OCI-LY7 (cell line): ENCODE results near the gene PODXL2. TPM values are rescaled to one million over a fixed set of nuclear protein-coding genes. Genes with fewer than 3 reads are reported as not detected.

ENCODE experiments used
- BruUV-seq: library from RNA; stranded (reverse); fragments of 400-500 nt; replicated peaks from 2 replicates; lab custom pipeline; 2021; lab: Mats Ljungman, UMichigan
- CTCF ChIA-PET: fragments of 300-600 bp; sonication (Branson Sonifier 250); formaldehyde crosslinking; loops from one replicate; lab custom pipeline; 2022; ENCODE audit warnings: antibody characterized with exemption; ENCODE audit not compliant: unreplicated experiment; lab: Charles Lee
- POLR2A ChIA-PET: fragments of 300-600 bp; sonication (Branson Sonifier 250); formaldehyde crosslinking; loops from one replicate; lab custom pipeline; 2022; ENCODE audit warnings: antibody characterized with exemption; lab: Charles Lee
- DNase-seq: peaks from one replicate; pipeline ENCODE4 v3.0.0-alpha.2; 2015; ENCODE audit warnings: low spot score
- H2AFZ ChIP-seq: fragments of 200-600 bp; sonication (generic), shearing (Covaris generic); 2 replicates; pipeline ENCODE4 v1.6.1; 2014; ENCODE audit warnings: mild to moderate bottlenecking, antibody characterized with exemption, low read length, moderate library complexity
- H3K27ac ChIP-seq: fragments of 200-600 bp; sonication (generic); 2 replicates; pipeline ENCODE4 v1.5.1; 2014; ENCODE audit warnings: mixed run types, low read depth, mild to moderate bottlenecking, moderate library complexity, low read length, inconsistent platforms; ENCODE audit not compliant: poor library complexity, severe bottlenecking
- H3K36me3 ChIP-seq: fragments of 200-600 bp; sonication (generic); 2 replicates; pipeline ENCODE4 v1.6.1; 2014; ENCODE audit warnings: mild to moderate bottlenecking, antibody characterized with exemption, low read length, moderate library complexity, mixed read lengths; ENCODE audit not compliant: insufficient read depth
- H3K4me1 ChIP-seq: fragments of 200-600 bp; sonication (generic); 2 replicates; pipeline ENCODE4 v1.5.1; 2014; ENCODE audit warnings: mild to moderate bottlenecking, low read length; ENCODE audit not compliant: insufficient read depth, poor library complexity, severe bottlenecking
- H3K4me2 ChIP-seq: fragments of 200-600 bp; sonication (generic); 2 replicates; pipeline ENCODE4 v1.6.1; 2014; ENCODE audit warnings: mild to moderate bottlenecking, low read length
- H3K4me3 ChIP-seq: fragments of 200-600 bp; sonication (generic); 2 replicates; pipeline ENCODE4 v1.5.1; 2014; ENCODE audit warnings: mild to moderate bottlenecking, low read depth, low read length; ENCODE audit not compliant: poor library complexity, severe bottlenecking
- H3K79me2 ChIP-seq: fragments of 200-600 bp; sonication (generic); 2 replicates; pipeline ENCODE4 v1.6.1; 2016; ENCODE audit warnings: low read depth, mild to moderate bottlenecking, low read length, moderate library complexity, mixed read lengths; ENCODE audit not compliant: insufficient read depth
- H3K9me2 ChIP-seq: fragments of 200-600 bp; sonication (generic); 2 replicates; pipeline ENCODE4 v1.6.1; 2016; ENCODE audit warnings: mild to moderate bottlenecking, low read length, mixed read lengths; ENCODE audit not compliant: insufficient read depth
- H3K9me3 ChIP-seq: fragments of 200-600 bp; sonication (generic); 2 replicates; pipeline ENCODE4 v1.6.1; 2014; ENCODE audit warnings: mild to moderate bottlenecking, mixed run types, low read length, mixed read lengths
- H4K20me1 ChIP-seq: fragments of 200-600 bp; sonication (generic); 2 replicates; pipeline ENCODE4 v1.6.1; 2014; ENCODE audit warnings: mild to moderate bottlenecking, antibody characterized with exemption, low read length, moderate library complexity, mixed read lengths; ENCODE audit not compliant: insufficient read depth
- CTCF ChIP-seq: fragments of 200-600 bp; sonication (generic); conservative IDR thresholded peaks from 2 replicates; pipeline ENCODE4 v1.5.1; 2014; ENCODE audit warnings: mild to moderate bottlenecking, antibody characterized with exemption, low read length, moderate library complexity, mixed read lengths
- EZH2phosphoT487 ChIP-seq: fragments of 200-600 bp; sonication (generic); IDR thresholded peaks from 2 replicates; pipeline ENCODE4 v1.6.1; 2018; ENCODE audit warnings: low read depth, borderline replicate concordance, mild to moderate bottlenecking, mixed run types, antibody characterized with exemption, low read length, moderate library complexity, mixed read lengths
- intact Hi-C: fragments of 100-400 bp; cut with micrococcal nuclease; formaldehyde crosslinking; loops from one replicate; pipeline ENCODE4 v1.10.0; 2022; ENCODE audit not compliant: unreplicated experiment
- total RNA-seq, 2 experiments: library from RNA; depleted of rRNA in 1 of 2; stranded (reverse); fragments of >200 nt in 1 of 2; shearing (Covaris generic) in 1 of 2; gene quantifications; 2 replicates each; pipeline ENCODE4 v1.2.3, GENCODE V29; 2014 to 2022

Gene PODXL2
- total RNA-seq, 2 experiments from 2014 or later = 16.1 to 29.4 TPM

DNA sequence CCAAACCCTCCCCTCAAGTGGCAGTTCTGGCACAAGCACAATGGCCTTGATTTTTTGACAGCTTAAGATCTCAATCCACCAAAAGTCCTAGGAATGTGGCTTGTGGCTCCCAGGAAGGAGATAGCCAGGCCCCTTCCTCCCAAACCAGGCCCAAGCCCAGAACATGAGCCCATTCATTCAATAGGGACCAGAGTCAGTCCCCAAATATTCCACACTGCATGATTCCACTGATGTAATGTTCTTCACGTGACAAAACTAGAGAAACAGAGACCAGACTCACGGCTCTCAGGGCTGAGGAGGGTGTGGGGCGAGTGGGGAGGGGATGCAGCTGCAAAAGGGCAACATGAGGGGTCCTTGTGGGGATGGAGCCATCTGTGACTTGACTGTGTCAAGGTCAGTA lies 69.3 kb downstream of the PODXL2 start:
- Histone ChIP-seq H3K4me1 (peaks cover 14% of the 10 kb centered on the region), H3K9me3 (no peaks in the 10 kb centered on the region), H4K20me1 (no peaks in the 10 kb centered on the region), H3K4me2 (no peak overlapping the region), H3K4me3 (no peak overlapping the region), H2AFZ (no peak overlapping the region), H3K9me2 (no peaks in the 10 kb centered on the region), H3K79me2 (no peaks in the 10 kb centered on the region), H3K27ac (no peak overlapping the region), H3K36me3 (peaks cover 18% of the 10 kb centered on the region)
- intact Hi-C loops = no loop called here
- TF ChIP-seq EZH2phosphoT487 (no peak), CTCF (no peak)
- ChIA-PET CTCF (no interaction called here), POLR2A (no interaction called here)
- no peak for DNase-seq
- BruUV-seq = no TSS peak

DNA sequence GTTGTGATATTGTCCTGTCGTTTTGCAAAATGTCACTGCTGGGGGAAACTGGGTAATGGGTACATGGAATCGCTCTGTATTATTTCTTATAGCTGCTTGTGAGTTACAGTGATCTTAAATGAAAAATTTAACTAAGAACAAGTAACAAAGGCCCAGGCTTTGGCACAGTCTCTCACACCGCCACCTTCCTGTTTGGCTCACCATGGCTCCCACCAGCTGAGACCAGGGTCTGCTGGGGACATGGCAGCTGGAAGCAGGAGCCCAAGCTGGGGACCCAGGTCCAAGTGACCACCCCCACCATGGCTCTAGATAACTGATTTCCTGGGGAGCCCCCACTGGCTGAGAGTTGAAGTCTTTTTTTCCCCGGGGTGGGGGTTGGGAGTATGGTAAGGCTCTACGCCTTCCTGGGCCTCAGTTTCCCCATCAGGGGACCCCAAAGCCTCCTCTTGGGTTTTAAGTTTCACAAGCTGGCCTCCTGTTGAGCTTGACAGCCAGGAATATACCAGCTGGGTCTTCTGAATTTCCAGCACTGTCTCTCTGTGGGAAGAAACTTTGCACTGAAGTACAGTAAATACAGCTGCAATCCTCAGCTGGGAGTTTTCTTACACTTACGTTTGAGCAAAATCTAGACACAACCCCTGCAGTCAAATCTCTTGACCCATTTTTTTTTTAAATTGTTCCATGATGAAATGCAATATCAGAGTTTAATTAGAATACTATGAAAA lies 69.9 kb downstream of the PODXL2 start:
- POLR2A ChIA-PET = no interaction called here
- intact Hi-C loops = no loop called here
- TF ChIP-seq EZH2phosphoT487 (no peak), CTCF (no peak)
- Histone ChIP-seq H3K36me3 (peaks cover 18% of the 10 kb centered on the region), H3K4me2 (no peak overlapping the region), H4K20me1 (no peaks in the 10 kb centered on the region), H3K4me1 (peaks cover 14% of the 10 kb centered on the region), H3K79me2 (no peaks in the 10 kb centered on the region), H3K9me2 (no peaks in the 10 kb centered on the region), H3K27ac (no peak overlapping the region), H3K9me3 (no peaks in the 10 kb centered on the region), H3K4me3 (no peak overlapping the region), H2AFZ (no peak overlapping the region)
- BruUV-seq = no TSS peak
- no peak for DNase-seq
- CTCF ChIA-PET = no interaction called here
